Fibroblast of lung (primary cell): ENCODE measurements around the gene LRMDA.

Source experiments
- EZH2 ChIP-seq: IDR thresholded peaks from 2 replicates; pipeline ENCODE4 v1.5.1; 2012; ENCODE audit warnings: low read length, control low read depth, mild to moderate bottlenecking; ENCODE audit errors: missing control alignments
- TF ChIP-seq, protein P1 (sequence below), 2 donors: IDR thresholded peaks in 1 of 2; conservative IDR thresholded peaks in 1 of 2; 1 replicate in 1 of 2; 2 replicates in 1 of 2; pipeline ENCODE4 v1.5.1; 2011 to 2012; ENCODE audit warnings: low read length in 2 of 2, control low read depth in 1 of 2, inconsistent platforms in 1 of 2, low read depth in 1 of 2, mild to moderate bottlenecking in 1 of 2

- TF ChIP-seq, protein P1, sequence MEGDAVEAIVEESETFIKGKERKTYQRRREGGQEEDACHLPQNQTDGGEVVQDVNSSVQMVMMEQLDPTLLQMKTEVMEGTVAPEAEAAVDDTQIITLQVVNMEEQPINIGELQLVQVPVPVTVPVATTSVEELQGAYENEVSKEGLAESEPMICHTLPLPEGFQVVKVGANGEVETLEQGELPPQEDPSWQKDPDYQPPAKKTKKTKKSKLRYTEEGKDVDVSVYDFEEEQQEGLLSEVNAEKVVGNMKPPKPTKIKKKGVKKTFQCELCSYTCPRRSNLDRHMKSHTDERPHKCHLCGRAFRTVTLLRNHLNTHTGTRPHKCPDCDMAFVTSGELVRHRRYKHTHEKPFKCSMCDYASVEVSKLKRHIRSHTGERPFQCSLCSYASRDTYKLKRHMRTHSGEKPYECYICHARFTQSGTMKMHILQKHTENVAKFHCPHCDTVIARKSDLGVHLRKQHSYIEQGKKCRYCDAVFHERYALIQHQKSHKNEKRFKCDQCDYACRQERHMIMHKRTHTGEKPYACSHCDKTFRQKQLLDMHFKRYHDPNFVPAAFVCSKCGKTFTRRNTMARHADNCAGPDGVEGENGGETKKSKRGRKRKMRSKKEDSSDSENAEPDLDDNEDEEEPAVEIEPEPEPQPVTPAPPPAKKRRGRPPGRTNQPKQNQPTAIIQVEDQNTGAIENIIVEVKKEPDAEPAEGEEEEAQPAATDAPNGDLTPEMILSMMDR (conservative IDR thresholded peaks at IDR 0.05 in 1 of 2, IDR thresholded peaks at IDR 0.05 in 1 of 2; ENCODE audit: low read depth in 1 of 2, low read length in 2 of 2): no peak
- no peak for TF ChIP-seq EZH2
Observed at GRCh38 chr10:76119515-76119914, 688.1 kb downstream of the LRMDA start.
